GM19328 (cell line): ENCODE data around the gene ZFYVE27.
"Not testable (repeated sequence)": the region's sequence is repeated elsewhere in the genome, so short reads cannot be mapped to it uniquely, and the experiment has no call there.

Experiments
- ATAC-seq: cut with Tn5 transposase; IDR thresholded peaks from one replicate; pipeline ENCODE4 v1.9.1; 2021; ENCODE audit warnings: mild to moderate bottlenecking, moderate library complexity; ENCODE audit not compliant: unreplicated experiment

The ZFYVE27 gene, protein sequence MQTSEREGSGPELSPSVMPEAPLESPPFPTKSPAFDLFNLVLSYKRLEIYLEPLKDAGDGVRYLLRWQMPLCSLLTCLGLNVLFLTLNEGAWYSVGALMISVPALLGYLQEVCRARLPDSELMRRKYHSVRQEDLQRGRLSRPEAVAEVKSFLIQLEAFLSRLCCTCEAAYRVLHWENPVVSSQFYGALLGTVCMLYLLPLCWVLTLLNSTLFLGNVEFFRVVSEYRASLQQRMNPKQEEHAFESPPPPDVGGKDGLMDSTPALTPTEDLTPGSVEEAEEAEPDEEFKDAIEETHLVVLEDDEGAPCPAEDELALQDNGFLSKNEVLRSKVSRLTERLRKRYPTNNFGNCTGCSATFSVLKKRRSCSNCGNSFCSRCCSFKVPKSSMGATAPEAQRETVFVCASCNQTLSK

DNA sequence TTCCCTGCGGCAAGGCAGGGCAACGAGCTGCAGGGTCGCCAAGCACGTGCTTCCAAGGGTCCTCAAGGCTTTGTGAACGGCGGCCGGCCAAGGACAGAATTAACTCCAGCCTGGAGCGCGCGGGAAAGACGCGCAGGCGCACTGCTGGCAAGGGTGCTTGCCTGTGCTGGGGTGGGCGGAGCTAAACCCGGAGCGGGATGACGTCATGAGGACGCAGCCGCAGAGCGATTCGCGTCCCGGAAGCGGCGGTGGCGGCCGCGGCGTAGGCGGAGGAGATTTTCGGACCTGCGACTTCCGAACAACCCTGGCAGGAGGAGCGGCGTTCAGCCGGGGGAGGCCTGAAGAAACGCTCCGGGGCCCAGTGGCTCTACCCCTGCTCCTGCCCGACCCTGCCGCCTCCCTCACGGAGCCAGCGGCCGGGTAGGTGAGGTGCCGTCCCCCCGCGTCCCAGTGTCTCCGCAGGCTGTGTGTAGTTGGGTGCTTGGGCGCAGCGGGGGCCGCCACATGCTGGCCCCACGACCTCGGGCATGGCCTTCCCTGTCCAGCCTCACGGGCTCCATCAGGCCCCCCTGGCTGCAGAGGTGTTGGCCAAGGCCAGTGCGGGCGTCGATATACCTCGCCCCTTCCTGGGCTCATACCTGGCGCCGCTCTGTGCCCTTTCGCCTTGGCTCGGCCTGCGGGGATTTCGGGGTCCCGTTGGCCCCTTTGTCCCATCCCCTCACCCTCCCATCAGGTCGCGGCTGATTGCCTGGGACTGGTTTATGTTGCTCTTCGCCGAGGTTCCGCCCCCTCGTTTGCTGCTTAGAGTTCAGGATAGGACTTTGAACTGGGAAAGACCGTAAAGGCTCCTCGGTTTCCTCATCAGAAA is at the start of gene ZFYVE27:
ZFYVE27 (plus strand) TSS at position 227 of the 868 bp plus-strand sequence. CDS start 1,350 bp downstream, outside the sequence.
- ATAC-seq: peak; percentile 73

DNA sequence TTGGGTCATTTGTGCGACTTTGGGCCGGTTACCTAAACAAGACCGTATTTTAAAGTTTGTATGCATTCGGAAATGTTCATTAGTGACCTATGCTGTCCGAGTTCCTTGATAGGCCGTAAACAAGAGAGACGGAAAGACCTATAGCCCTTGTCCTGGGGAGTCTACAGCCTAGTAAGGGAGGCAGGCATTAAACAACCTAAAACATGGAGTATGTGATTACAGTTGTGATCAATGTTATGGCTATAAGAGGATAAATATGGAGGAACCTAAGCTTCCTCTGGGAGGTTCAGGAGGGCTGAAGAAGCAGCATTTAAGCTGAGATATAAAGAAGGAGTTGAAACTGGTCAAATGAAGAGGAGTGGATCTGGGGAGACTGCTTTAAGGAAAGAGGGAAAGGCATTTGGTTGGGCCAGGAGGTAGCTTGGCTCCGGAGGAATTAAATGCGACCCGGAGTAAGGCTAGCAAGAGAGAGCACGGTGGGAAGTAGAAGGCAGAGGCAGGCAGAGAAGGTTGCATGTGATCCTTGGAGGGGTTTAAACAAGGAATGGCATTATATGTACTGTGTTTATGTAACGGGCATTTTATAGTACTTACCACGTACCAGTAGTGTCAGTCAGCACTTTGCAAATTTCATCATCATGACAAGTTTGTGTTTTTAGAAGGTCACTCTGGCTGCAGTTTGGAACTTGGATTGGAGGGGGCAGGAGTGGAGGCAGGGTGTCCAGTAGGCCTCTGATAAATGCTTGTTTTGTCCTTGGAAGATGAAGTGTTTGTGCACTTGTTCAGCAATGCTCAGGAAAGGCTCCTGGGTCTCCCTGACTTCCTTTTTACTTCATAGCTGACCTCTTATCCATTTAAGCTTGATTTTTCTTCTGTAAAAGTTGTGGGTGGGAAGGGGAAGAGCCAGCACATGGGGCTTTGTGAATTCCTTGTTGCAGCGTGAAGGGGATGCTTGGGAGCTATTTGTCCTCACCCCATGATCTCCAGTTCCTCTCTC is 48.8 kb upstream of the ZFYVE27 start:
- ATAC-seq: no peak

DNA sequence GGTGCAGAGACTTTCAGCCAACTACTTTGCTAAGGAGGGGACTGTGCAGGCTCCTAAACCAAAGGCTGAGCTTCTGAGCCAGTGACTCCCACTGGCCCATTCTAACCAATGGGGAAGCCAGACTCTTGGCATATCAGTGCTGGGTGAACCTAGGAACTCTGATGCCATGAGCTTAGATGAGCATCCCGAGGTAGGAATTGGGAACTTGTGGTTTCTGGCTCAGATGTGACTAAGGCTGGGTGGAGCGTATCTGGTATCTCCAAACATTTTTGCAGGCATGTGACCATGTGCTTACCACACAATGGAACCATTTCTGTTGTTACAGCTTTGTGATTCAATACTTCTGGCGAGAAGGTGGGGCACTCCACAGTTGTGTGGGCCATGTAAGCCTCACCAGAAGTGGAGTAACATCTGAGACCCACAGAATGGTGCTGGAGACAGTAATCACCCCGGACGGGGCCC is 47.3 kb upstream of the ZFYVE27 start:
- no peak for ATAC-seq

DNA sequence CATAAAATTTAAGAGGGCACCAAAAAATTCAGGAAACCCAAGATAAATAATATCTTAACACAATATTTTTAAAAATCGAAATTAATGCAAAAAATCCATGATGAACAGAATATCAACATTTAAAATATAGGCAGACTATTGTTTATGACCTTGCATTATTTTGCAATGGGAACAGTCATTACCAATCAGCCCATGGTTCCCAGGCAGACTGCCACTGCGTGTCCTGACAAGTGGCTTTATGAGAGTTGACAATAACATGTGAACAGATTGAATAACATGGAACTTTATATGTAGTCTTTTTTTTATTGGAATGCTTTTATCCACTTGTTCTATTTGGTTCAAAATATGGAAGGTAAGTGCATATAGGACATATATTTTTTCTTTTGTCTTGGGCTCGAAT is 46.8 kb upstream of the ZFYVE27 start:
- ATAC-seq: no peak

DNA sequence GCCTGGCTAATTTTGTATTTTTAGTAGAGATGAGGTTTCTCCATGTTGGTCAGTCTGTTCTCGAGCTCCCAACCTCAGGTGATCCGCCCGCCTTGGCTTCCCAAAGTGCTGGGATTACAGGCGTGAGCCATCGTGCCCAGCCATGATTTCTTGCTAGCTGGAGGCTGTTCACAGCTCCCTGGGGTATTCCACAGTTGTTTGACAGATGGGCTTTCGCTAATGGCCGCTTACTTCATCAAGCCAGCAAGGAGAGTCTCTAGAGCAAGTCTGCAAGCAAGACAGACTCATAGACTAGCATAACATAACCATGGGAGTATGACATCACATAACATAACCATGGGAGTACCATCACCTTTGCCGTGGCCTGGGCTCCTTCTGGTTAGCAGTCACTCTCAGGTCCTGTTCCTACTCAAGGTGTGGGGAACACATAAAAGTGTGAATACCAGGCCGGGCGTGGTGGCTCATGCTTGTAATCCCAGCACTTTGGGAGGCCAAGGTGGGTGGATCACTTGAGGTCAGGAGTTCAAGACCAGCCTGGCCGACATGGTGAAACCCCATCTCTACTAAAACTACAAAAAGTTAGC is 38.8 kb upstream of the ZFYVE27 start:
- not testable (repeated sequence) for ATAC-seq

DNA sequence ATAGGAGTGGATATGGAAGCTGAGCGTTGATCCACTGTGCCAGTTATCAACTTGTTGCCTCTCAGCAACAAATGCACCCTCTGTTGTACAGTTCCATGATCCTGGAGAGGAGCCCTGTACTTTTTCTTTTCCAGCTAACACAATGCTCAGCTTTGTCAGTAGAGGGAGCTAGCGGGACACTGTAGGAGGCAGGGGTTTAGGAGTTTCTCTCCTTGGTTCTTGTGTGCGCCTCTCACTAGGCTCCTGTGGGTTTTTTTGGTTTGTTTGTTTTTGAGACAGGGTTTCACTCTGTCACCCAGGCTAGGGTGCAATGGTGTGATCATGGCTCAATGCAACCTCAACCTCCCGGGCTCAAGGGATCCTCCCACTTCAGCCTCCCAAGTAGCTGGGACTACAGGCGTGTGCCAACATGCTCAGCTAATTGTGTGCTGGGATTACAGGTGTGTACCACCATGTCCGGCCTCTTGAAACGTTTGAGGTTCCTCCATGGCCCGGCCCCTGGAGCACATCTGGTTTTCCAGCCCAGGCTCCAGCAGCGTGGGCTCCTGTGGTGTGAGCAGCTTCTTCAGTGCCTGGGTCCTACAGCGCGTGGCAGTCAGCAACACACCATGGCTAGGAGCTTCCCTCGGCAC is 35.4 kb upstream of the ZFYVE27 start:
- no peak for ATAC-seq

DNA sequence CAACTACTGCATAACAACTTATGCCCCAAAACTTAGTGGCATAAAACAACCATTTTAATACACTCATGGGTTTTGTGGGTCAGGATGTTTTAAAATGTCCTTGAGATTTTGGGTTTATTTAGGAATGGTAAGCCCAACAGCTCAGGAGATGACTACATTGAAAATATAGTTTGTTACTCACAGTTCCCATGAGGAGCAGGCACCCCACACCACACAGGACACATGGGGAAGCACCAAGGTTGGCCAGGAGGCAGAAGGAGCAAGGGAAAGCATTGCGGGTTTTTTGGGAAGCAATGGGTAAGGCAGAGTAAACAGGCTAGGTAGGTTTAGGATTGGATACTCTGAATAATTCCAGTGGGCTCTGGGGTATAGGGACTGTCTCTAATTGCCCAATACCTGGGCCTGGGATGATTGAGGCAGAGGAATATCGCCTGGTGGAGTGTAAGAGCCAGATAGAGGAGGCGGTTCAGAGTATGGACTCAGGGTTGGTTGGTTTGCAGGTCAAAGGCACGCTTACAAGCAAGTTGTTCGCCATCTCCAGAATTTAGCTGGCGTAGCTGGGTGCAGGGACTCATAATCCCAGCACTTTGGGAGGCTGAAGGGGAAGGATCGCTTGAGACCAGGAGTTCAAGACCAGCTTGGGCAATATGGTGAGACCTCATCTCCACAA is 33.4 kb upstream of the ZFYVE27 start:
- no peak for ATAC-seq

DNA sequence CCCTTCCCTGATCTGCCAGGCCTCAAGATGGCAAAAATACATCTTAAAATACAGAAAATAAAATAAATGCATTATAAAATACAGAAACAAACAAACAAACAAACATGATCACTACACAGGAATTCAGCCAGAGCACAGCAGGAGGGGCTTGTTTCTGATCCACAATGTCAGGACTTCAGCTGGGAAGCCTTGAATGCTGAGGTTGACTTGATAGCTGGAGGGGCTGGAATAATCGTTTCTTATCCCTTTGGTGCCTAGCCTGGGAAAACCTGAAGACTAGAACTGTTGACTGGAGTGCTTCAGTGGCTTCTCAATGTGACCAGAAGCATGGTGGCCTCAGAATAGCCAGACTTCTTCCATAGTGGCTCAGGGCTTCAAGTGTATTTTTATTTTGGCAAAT is 32.6 kb upstream of the ZFYVE27 start:
- no peak for ATAC-seq

DNA sequence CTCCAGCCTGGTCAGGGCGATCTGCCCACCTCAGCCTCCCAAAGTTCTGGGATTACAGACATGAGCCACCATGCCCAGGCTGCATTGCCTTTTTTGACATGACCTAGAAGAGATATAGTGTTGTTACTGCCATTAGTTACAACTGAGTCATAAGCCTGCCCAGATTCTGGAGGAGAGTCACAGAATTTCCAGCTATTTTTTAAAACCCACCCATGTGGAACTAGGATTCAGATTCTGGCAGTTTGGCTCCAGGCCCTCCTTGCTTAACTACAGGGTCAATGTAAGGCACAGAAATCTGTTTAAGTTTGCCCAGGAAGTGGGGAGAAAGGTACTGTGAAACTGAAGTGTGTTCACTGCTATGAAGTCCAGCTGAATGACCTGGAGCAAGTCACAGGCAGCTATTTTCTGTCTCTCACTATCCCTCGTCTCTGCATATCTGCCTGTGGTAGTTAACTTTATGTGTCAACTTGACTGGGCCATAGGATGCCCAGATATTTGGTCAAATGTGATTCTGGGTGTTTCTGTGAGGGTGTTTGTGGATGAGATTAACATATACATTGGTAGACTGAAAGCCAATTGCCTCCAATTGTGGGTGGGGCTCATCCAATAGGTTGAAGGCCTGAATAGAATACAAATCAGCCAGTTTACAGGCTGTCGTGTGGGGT is 31.8 kb upstream of the ZFYVE27 start:
- ATAC-seq: no peak

DNA sequence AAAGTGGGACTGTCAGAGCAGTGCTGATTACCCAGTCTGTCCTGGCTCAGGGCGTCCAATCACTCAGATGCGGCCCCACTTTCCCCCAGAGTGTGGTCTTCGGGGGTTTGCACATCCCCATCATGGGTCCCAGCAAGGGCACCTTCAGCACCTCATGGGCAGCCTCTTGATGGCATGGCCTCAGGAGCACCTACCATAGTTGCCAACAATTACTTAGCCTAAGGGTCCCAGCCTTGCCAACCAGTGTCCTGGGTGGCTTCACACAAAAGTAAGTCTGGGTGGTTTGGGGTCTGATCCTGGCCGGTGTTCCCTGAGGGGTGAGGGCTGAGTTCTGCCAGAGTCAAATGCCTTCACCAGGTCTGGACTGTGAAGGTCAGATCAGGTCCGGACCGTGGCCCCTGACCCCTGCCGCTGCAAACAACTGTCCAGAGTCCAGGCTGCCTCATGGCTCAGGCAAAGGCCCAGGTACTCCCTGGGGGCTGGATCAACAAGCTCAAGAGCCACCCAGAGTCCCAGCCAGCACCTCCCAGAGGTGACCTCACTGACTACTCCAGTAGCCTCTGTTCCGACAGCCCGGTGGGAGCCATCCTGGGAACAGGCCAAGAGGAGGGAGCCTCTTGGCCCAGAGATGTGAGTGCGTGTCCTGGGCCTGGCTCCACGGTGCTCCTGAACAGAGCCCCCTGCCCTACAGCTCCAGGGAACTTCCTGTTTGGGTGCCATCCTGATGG is 29.6 kb upstream of the ZFYVE27 start:
- ATAC-seq: no peak

DNA sequence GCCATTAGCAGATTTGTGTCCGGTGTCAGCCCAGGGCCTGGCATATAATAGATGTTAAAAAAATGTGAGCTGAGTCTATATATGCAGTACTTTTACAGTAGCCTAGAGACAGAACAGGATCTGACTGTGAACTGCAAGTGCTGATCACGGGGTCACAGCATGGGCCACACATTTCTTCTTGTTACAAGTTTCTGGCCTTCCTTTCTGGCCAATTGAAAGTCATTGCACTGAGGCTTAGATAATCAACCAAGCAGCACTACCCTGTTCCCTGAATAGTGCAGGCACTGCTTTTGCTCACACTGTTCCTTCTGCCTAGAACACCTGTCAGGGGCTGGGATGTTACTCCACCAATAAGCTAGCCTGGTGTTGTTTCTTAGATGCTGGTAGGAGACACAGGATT is 28.8 kb upstream of the ZFYVE27 start:
- no peak for ATAC-seq

DNA sequence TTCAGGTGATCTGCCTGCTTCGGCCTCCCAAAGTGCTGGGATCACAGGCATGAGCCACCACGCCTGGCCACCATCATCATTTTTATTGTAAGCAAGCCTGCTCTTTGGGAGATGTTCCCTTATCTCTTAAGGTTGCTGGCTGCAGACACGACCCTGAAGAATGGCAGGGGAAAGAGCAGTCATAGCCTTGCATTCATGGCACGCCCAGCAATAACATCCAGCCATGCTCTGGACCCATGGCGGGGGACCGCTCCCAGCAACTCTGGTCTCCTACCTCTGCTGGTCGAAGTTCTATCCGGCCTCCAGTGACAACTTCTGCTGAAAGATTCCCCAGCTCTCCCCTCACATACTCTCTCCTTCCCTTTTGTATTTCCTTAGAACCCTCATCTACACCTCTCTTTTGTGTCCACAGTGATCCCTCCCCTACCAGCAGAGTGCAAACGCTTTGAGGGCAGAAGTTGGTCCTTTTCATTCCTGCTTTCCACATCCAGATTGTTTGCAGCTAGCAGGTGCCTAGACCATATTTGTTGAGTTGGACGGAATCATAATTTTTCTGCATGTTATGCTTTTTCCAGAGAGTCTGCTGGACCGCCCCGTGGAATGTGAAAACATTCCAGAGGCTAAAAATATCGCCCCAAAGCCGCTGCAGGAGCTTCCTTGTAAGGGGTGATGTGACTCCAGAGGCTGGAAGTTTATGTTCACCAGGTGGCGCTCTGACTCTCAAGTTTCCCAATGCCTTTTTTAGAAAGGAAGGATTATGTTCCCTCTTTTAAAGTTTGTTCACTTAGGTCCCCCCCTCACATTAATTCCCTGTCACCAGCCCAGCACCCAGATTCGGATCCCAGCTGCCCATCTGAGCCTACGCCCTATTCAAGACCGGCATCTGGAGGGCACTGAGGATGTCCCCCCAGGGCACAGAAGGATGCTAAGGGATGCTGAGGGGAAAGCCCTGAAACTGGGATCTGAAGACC is 27.7 kb upstream of the ZFYVE27 start:
- ATAC-seq: no peak

DNA sequence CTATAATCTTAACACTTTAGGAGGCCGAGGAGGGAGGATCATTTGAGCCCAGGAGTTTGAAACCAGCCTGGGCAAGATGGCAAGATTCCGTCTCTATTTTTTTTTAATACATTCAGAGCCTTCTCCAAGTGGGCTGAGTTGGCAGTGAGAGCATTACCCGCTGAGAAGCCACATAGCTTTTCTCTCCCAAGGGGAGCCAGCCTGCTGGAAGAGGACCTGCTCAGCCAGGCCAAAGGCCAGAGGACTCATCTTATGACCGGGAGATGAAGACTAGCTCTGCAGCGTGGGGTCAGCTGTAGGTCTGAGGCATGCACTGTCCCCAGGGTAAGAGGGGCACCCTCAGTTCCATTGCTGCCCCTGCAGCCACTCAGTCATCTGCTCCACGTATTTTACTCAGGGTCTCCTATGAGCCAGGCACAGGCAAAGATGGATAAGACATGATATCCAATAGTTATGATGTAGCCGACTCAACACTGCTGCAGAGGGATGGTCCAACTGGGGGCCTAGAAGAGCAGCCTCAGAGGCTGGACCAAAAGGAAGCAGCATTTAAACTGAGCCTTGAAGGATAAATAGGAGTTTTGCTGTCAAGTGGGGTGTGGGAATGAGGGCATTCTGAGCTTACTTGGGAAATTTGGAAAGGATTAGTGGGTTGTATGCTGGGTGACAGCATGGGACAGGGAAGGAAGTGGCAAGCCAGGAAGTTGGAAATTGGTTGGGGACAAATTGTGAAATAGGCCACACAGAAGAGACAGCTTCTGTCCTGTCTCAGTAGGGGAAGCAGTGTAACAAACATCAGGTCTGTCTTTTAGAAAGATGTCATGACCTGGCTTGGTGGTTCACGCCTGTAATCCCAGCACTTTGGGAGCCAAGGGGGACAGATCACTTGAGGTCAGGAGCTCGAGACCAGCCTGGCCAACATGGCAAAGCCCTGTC is 25.0 kb upstream of the ZFYVE27 start:
- ATAC-seq: no peak

DNA sequence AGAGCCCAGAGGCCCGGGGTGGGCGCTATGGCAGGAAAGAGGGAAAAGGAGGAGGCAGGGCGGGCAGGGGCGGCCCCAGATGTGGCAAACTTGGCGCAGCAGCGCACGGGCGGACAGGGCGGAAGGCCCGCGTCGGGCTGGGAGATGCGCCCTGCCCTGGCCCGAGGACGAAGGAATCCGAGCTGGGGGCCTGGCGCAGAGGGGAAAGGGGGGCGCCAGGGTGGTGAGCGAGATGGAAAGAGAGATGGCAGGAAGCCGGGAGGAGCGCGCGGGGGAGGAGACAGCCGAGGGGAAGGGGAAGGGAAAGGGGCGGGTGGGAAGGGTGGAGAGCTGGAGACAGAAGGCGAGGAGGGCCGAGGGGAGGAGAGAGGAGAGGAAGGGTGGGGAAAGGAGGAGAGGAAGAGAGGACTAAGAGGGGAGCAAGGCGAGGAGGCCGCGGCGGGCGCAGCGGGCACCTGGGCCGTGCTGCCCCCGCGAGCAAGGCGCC is 23.5 kb upstream of the ZFYVE27 start, which contains the start of gene MARVELD1:
MARVELD1 (plus strand) TSS at position 392 of the 487 bp plus-strand sequence. CDS start 147 bp downstream, outside the sequence.
- peak; percentile 28 for ATAC-seq

DNA sequence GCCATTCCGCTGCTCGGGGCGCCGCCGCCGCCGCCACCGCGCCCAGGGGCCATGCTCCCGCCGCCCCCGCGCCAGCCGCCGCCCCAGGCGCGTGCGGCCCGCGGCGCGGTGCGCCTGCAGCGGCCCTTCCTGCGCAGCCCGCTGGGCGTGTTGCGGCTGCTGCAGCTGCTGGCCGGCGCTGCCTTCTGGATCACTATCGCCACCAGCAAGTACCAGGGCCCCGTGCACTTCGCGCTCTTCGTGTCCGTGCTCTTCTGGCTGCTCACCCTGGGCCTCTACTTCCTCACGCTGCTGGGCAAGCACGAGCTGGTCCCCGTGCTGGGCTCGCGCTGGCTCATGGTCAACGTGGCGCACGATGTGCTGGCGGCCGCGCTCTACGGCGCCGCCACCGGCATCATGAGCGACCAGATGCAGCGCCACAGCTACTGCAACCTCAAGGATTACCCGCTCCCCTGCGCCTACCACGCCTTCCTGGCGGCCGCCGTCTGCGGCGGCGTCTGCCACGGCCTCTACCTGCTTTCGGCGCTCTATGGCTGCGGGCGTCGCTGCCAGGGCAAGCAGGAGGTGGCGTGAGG is 23.0 kb upstream of the ZFYVE27 start:
- ATAC-seq: peak; percentile 66
